Stimulated activated memory B cell treated with anti-CD40 and anti-IgM and Interleukin-4, amounts not matched to agents 10 μg/mL and 1 μg/mL and 100 μg/mL, for 72 hours (primary cell): ENCODE measurements around the gene CDK15.

ENCODE experiments used
- ATAC-seq: fragments of 150-1000 bp; cut with Tn5 transposase; 2 replicates; pipeline ENCODE4 v1.10.0; 2021
- H3K27ac Mint-ChIP-seq: one replicate; pipeline ENCODE4 v1.8.0; 2022; ENCODE audit warnings: mild to moderate bottlenecking, mixed read lengths
- H3K27me3 Mint-ChIP-seq: one replicate; pipeline ENCODE4 v1.8.0; 2022; ENCODE audit warnings: mixed read lengths
- H3K36me3 Mint-ChIP-seq: one replicate; pipeline ENCODE4 v1.8.0; 2022; ENCODE audit warnings: mixed read lengths
- H3K4me1 Mint-ChIP-seq: one replicate; pipeline ENCODE4 v1.8.0; 2022; ENCODE audit warnings: mixed read lengths
- H3K4me3 Mint-ChIP-seq: one replicate; pipeline ENCODE4 v1.8.0; 2022; ENCODE audit warnings: mild to moderate bottlenecking, moderate library complexity, mixed read lengths
- H3K9me3 Mint-ChIP-seq: one replicate; pipeline ENCODE4 v1.8.0; 2022; ENCODE audit warnings: mixed read lengths

CDK15 gene

GRCh38 chr2:201859949-201860348, 53.6 kb downstream of the CDK15 start:
- H3K36me3 Mint-ChIP-seq, result no peaks in the 10 kb centered on the region
- no peak overlapping the region for H3K4me3 Mint-ChIP-seq
- ATAC-seq, result no peak
- H3K9me3 Mint-ChIP-seq, result no peaks in the 10 kb centered on the region
- no peak overlapping the region for H3K27ac Mint-ChIP-seq
- peaks cover 63% of the 10 kb centered on the region for H3K27me3 Mint-ChIP-seq
- peaks cover 10% of the 10 kb centered on the region for H3K4me1 Mint-ChIP-seq

GRCh38 chr2:201860636-201861066, 54.3 kb downstream of the CDK15 start:
- Mint-ChIP-seq H3K27me3 (peaks cover 58% of the 10 kb centered on the region), H3K4me3 (no peak overlapping the region), H3K9me3 (no peaks in the 10 kb centered on the region), H3K27ac (no peak overlapping the region), H3K4me1 (peaks cover 10% of the 10 kb centered on the region), H3K36me3 (no peaks in the 10 kb centered on the region)
- peak; percentile 74 for ATAC-seq

DNA sequence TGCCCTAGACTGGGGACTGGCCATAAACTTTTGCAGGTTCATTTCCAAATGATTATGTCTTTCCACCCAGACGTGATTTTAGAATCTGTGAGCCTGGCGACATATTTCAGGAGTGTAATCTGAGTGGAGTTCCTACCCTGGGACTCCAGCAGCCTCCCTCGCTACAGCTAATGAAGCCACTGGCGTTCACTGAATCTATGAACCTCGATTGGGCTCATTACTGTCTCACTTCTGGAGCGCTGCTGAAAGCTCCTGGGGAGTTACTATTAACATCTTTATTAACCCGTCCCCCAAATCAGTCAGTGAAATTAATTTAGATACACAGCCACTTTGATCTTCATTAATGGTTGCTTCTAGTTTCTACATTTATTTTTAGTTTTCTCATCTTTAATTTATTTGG, 56.5 kb downstream of the CDK15 start:
- peaks cover 49% of the 10 kb centered on the region for H3K27me3 Mint-ChIP-seq
- no peak for ATAC-seq
- peaks cover 10% of the 10 kb centered on the region for H3K4me1 Mint-ChIP-seq
- H3K36me3 Mint-ChIP-seq, result no peaks in the 10 kb centered on the region
- H3K27ac Mint-ChIP-seq, result no peak overlapping the region
- H3K4me3 Mint-ChIP-seq, result no peak overlapping the region
- no peaks in the 10 kb centered on the region for H3K9me3 Mint-ChIP-seq

GRCh38 chr2:201866643-201867473, 60.5 kb downstream of the CDK15 start:
- H3K36me3 Mint-ChIP-seq, result no peaks in the 10 kb centered on the region
- no peak overlapping the region for H3K4me3 Mint-ChIP-seq
- H3K4me1 Mint-ChIP-seq, result no peaks in the 10 kb centered on the region
- peaks cover 2% of the 10 kb centered on the region for H3K9me3 Mint-ChIP-seq
- no peak for ATAC-seq
- H3K27ac Mint-ChIP-seq, result no peak overlapping the region
- H3K27me3 Mint-ChIP-seq, result peaks cover 30% of the 10 kb centered on the region

GRCh38 chr2:201871471-201871870, 65.1 kb downstream of the CDK15 start:
- Mint-ChIP-seq H3K27ac (no peak overlapping the region), H3K27me3 (peaks cover 30% of the 10 kb centered on the region), H3K9me3 (peaks cover 2% of the 10 kb centered on the region), H3K36me3 (no peaks in the 10 kb centered on the region), H3K4me3 (no peak overlapping the region), H3K4me1 (no peaks in the 10 kb centered on the region)
- ATAC-seq, result no peak

DNA sequence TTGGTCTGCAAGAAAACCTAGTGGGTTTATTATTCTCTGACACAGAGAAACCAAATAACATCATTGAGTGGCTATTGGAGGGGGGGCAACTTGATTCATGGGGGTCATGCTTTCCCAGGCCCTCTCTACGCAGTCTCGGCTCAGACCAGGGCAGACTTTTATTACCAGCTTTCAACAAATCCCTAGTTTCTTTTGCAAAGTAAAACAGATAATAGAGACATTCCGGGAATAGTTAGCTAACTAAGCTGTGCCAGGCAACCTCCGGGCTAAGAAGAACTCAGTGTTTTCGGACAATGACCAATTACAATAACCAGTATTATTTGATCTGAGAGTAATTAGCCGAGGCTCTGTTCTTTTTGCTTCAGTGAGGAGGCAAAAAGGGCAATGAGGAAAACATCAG, 66.3 kb downstream of the CDK15 start:
- ATAC-seq, result no peak
- Mint-ChIP-seq H3K4me1 (no peaks in the 10 kb centered on the region), H3K36me3 (no peaks in the 10 kb centered on the region), H3K27me3 (peaks cover 30% of the 10 kb centered on the region), H3K9me3 (peaks cover 2% of the 10 kb centered on the region), H3K27ac (no peak overlapping the region), H3K4me3 (no peak overlapping the region)

GRCh38 chr2:201879996-201880395, 73.7 kb downstream of the CDK15 start:
- no peak for ATAC-seq
- H3K4me1 Mint-ChIP-seq, result peaks cover 11% of the 10 kb centered on the region

DNA sequence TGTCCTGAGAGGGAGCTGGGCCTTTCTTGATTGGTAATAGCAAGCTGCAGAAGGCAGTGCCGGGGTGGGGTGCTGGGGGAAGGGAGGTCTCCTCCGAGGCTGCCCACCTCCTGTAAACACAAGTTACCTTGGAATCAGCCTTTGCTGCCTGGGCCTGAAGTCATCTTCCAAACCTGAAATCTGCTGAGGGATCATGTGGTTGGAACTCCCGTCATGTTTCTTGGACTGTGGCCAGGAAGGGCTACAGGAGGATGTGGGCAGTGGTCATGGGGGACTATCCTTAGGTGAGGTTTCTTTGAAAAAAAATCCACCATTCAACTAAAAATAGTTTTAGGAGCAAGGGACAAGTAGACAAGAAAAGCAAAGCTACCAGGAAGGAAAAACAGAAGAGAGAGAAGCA, 74.2 kb downstream of the CDK15 start:
- Mint-ChIP-seq H3K27ac (no peak overlapping the region), H3K4me3 (no peak overlapping the region), H3K9me3 (no peaks in the 10 kb centered on the region), H3K27me3 (peaks cover 48% of the 10 kb centered on the region), H3K36me3 (no peaks in the 10 kb centered on the region), H3K4me1 (peaks cover 11% of the 10 kb centered on the region)
- no peak for ATAC-seq

More at GRCh38 chr2:201879996-201880395, 73.7 kb downstream of the CDK15 start:
- no peak overlapping the region for H3K27ac Mint-ChIP-seq
- peaks cover 43% of the 10 kb centered on the region for H3K27me3 Mint-ChIP-seq
- H3K4me3 Mint-ChIP-seq, result no peak overlapping the region
- H3K36me3 Mint-ChIP-seq, result no peaks in the 10 kb centered on the region
- no peaks in the 10 kb centered on the region for H3K9me3 Mint-ChIP-seq

- Mint-ChIP-seq H3K9me3 (no peaks in the 10 kb centered on the region), H3K27me3 (peaks cover 54% of the 10 kb centered on the region), H3K4me3 (no peak overlapping the region), H3K27ac (no peak overlapping the region), H3K4me1 (peaks cover 11% of the 10 kb centered on the region), H3K36me3 (no peaks in the 10 kb centered on the region)
- ATAC-seq, result no peak
Observed at GRCh38 chr2:201880993-201881611, 74.8 kb downstream of the CDK15 start.

- Mint-ChIP-seq H3K27ac (no peak overlapping the region), H3K4me3 (peak overlapping the region; percentile 62)
Observed at GRCh38 chr2:201881741-201882140, 75.4 kb downstream of the CDK15 start.

DNA sequence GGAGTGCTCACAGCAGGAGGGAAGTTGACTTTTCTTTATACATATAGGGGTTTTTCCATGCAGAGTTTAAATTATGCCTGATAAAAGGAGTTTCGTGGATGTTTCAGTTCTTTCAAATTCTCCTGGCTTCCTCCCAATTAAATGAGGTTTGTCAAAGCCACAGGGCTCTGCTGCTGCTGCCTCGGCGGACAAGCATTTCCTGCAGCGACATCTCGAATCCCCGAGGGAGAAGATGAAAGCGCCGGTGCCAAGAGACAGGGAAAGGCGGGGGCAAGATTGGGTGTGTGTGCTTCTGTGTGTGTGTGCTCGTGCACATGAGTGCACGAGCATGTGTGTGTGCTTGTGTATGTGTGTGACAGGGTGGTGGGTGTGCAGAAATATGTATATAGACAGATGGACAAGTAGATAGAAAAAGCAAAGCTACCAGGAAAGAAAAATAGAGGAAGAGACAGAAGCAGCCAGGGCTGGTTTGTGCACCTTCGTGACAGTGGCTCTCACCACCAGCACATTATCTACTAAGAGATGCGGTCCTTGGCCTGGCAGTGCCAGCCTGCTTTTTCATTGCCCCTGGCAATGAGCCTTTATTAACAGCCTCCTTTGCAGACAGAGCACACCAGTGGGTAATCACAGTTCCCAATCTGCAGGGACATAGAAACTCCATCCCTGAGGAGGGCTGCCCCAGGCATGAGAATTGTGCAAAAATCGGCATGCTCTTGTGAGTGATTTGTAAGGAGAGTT, 76.2 kb downstream of the CDK15 start:
- H3K4me3 Mint-ChIP-seq, result peak overlapping the region; percentile 62
- H3K27ac Mint-ChIP-seq, result no peak overlapping the region
- H3K9me3 Mint-ChIP-seq, result no peaks in the 10 kb centered on the region
- peaks cover 61% of the 10 kb centered on the region for H3K27me3 Mint-ChIP-seq
- H3K4me1 Mint-ChIP-seq, result peaks cover 11% of the 10 kb centered on the region
- H3K36me3 Mint-ChIP-seq, result no peaks in the 10 kb centered on the region
- ATAC-seq, result peak; percentile 54

More at GRCh38 chr2:201881741-201882140, 75.4 kb downstream of the CDK15 start:
- Mint-ChIP-seq H3K9me3 (no peaks in the 10 kb centered on the region), H3K27me3 (peaks cover 58% of the 10 kb centered on the region), H3K36me3 (no peaks in the 10 kb centered on the region), H3K4me1 (peaks cover 11% of the 10 kb centered on the region)
- ATAC-seq, result no peak

DNA sequence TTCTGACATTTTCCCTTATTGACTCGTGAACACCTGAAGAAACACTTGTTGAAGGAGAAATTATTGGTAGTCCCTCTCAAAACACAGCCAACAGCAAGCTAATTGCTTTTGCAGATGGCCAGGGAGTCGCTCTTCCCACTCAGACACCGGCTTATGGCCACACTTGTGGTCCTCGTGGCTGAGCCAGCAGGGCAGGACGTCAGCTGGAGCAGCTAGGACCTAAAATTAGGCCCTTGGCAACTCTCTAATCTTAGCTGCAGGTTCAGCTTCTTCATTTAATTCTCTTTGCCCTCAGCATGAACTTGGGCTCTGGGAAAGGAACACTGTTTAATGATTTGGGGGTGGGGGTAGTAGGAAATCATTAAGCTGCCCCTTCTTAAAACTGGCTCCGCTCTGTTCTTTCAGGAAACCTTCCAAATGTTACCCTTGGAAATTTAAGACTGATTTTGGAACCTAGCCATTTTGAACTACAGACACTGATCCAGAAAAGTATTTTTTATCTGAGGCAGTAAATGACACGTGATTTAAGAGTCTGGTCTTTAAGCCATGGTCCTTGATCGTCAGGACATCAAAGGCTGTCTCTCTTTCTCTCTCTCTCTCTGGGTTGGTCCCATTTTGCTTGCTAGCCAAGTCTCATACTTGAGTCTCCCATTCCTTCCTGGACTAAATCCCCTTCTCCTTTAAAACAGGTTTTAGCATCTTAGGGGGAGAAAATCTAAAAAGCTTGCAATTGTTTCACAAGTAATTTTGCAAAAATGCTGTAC, 77.5 kb downstream of the CDK15 start:
- peaks cover 11% of the 10 kb centered on the region for H3K4me1 Mint-ChIP-seq
- H3K27ac Mint-ChIP-seq, result no peak overlapping the region
- H3K36me3 Mint-ChIP-seq, result no peaks in the 10 kb centered on the region
- H3K9me3 Mint-ChIP-seq, result no peaks in the 10 kb centered on the region
- no peak for ATAC-seq
- H3K27me3 Mint-ChIP-seq, result peaks cover 74% of the 10 kb centered on the region
- H3K4me3 Mint-ChIP-seq, result no peak overlapping the region

GRCh38 chr2:201886504-201886903, 80.2 kb downstream of the CDK15 start:
- peaks cover 75% of the 10 kb centered on the region for H3K27me3 Mint-ChIP-seq

DNA sequence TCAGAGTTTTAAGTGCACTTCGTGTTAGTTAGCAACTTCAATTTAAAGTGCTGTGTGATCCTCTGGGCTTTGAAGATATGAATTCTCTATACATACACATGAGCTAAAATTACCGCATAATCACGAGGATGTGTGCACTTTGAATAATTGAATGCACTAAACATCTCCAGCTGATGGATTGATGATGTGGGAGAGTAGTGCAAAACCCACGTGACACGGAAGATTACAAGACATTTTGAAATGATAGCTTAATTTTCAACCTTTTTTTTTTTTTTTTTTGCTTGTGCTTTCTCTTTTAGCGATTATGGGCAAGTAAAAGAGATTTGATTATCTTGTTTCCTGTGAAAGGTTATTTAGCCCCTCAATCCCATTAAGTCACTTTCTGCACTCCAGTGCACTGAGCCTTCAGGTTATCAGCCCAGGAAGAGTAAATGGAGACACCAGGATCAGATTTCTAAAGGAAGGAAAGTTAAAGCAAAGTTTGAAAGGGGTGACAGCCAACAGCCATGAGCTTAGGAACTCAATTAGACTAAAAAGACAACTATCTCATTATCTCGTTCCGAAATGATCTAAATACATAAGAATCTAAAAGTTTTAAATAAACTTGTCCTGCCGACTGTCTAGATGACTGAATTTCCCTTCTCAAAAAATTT, 81.6 kb downstream of the CDK15 start:
- Mint-ChIP-seq H3K4me3 (no peak overlapping the region), H3K9me3 (no peaks in the 10 kb centered on the region), H3K27ac (no peak overlapping the region), H3K27me3 (peaks cover 61% of the 10 kb centered on the region), H3K4me1 (no peaks in the 10 kb centered on the region), H3K36me3 (no peaks in the 10 kb centered on the region)
- ATAC-seq, result no peak

More at GRCh38 chr2:201886504-201886903, 80.2 kb downstream of the CDK15 start:
- Mint-ChIP-seq H3K4me3 (no peak overlapping the region), H3K27ac (no peak overlapping the region), H3K4me1 (peaks cover 11% of the 10 kb centered on the region), H3K9me3 (no peaks in the 10 kb centered on the region), H3K36me3 (no peaks in the 10 kb centered on the region)
- no peak for ATAC-seq
